ENCODE data around the gene LEMD3. TPM values are rescaled to one million over a fixed set of nuclear protein-coding genes. Genes with fewer than 3 reads are reported as not detected.

Gene LEMD3
- total RNA-seq, 2 donors from 2014 or later = 55.6 to 102 TPM

GRCh38 chr12:65269603-65270002 is 100.2 kb downstream of the LEMD3 start:
- Histone ChIP-seq H3K9me3 (no peaks in the 10 kb centered on the region), H3K27ac (no peak overlapping the region), H3K4me3 (no peak overlapping the region), H3K36me3 (no peaks in the 10 kb centered on the region), H3K27me3 (replicated peaks; ENCODE audit: insufficient read depth) (no peaks in the 10 kb centered on the region), H3K4me1 (replicated peaks) (no peaks in the 10 kb centered on the region)
- intact Hi-C loops (cut with DNase I) = no loop called here
- TF ChIP-seq CTCF (IDR thresholded peaks at IDR 0.05) (no peak), POLR2A (IDR thresholded peaks at IDR 0.05) (no peak), POLR2AphosphoS5 (IDR thresholded peaks at IDR 0.05) (no peak)
- DNase-seq (ENCODE audit: low spot score) = no peak
- WGBS = 79% methylated on average over 1 of the region's 1 CpG

GRCh38 chr12:65274602-65275272 is 105.4 kb downstream of the LEMD3 start:
- H3K27me3 ChIP-seq (replicated peaks; ENCODE audit: insufficient read depth) = no peaks in the 10 kb centered on the region
- intact Hi-C loops (cut with DNase I) = no loop called here

GRCh38 chr12:65275627-65276026 is 106.2 kb downstream of the LEMD3 start:
- intact Hi-C loops (cut with DNase I) = no loop called here

More at GRCh38 chr12:65274602-65275272, 105.4 kb downstream of the LEMD3 start:
- WGBS = 62% methylated on average over 7 of the region's 7 CpGs
- H3K4me3 ChIP-seq = no peak overlapping the region
- TF ChIP-seq CTCF (IDR thresholded peaks at IDR 0.05) (no peak), POLR2A (IDR thresholded peaks at IDR 0.05) (no peak)
- H3K9me3 ChIP-seq = no peaks in the 10 kb centered on the region
- no peak overlapping the region for H3K27ac ChIP-seq
- no peak for DNase-seq (ENCODE audit: low spot score)
- no peaks in the 10 kb centered on the region for H3K36me3 ChIP-seq
- no peaks in the 10 kb centered on the region for H3K4me1 ChIP-seq (replicated peaks)

GRCh38 chr12:65276916-65277530 is 107.6 kb downstream of the LEMD3 start:
- H3K4me1 ChIP-seq (replicated peaks) = no peaks in the 10 kb centered on the region
- intact Hi-C loops (cut with DNase I) = no loop called here

More at GRCh38 chr12:65275627-65276026, 106.2 kb downstream of the LEMD3 start:
- DNase-seq (ENCODE audit: low spot score) = no peak
- H3K27me3 ChIP-seq (replicated peaks; ENCODE audit: insufficient read depth) = no peaks in the 10 kb centered on the region
- H3K9me3 ChIP-seq = no peaks in the 10 kb centered on the region
- TF ChIP-seq POLR2AphosphoS5 (IDR thresholded peaks at IDR 0.05) = no peak
- no peak for TF ChIP-seq POLR2A (IDR thresholded peaks at IDR 0.05)
- no peak for TF ChIP-seq CTCF (IDR thresholded peaks at IDR 0.05)
- no peaks in the 10 kb centered on the region for H3K4me1 ChIP-seq (replicated peaks)
- H3K4me3 ChIP-seq = no peak overlapping the region
- 42% methylated on average over 3 of the region's 3 CpGs for WGBS
- no peak overlapping the region for H3K27ac ChIP-seq
- H3K36me3 ChIP-seq = no peaks in the 10 kb centered on the region

More at GRCh38 chr12:65276916-65277530, 107.6 kb downstream of the LEMD3 start:
- H3K27me3 ChIP-seq (replicated peaks; ENCODE audit: insufficient read depth) = no peaks in the 10 kb centered on the region
- WGBS = 65% methylated on average over 3 of the region's 3 CpGs
- no peaks in the 10 kb centered on the region for H3K9me3 ChIP-seq
- no peak for DNase-seq (ENCODE audit: low spot score)
- H3K4me3 ChIP-seq = no peak overlapping the region
- no peak for TF ChIP-seq POLR2AphosphoS5 (IDR thresholded peaks at IDR 0.05)
- no peak for TF ChIP-seq POLR2A (IDR thresholded peaks at IDR 0.05)
- TF ChIP-seq CTCF (IDR thresholded peaks at IDR 0.05) = no peak
- H3K36me3 ChIP-seq = no peaks in the 10 kb centered on the region
- H3K27ac ChIP-seq = no peak overlapping the region

All from prostate gland (tissue), 2 donors.